Stimulated activated CD8-positive, alpha-beta memory T cell treated with anti-CD3 and anti-CD28 coated beads, Interleukin-15, amount 100 ng/mL, for 24 hours (primary cell): ENCODE data around the gene TTC9.

Experiments
- DNase-seq: peaks from one replicate; pipeline ENCODE4 v3.0.0-alpha.2; 2020; ENCODE audit warnings: low read depth

TTC9 gene

DNA sequence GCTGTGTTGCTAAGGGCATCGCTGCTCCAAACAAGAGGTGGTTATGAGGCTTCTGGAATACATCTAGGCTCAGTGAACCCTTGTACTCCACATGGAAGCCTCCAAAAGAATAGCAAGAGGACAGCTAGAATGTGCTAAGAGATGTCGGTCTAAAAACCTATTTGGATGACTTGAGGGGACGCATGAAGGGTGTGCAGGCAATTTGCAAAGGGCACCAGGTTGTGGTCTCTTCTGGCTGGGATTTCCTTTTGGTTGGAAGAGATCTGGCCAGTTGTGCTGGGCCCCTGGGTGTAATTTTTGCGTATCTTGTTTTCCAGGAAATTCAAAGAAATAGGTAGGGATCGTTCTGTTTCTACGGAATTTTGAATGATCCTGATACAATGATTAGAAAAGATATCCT, 4.2 kb downstream of the TTC9 start:
- no peak for DNase-seq

DNA sequence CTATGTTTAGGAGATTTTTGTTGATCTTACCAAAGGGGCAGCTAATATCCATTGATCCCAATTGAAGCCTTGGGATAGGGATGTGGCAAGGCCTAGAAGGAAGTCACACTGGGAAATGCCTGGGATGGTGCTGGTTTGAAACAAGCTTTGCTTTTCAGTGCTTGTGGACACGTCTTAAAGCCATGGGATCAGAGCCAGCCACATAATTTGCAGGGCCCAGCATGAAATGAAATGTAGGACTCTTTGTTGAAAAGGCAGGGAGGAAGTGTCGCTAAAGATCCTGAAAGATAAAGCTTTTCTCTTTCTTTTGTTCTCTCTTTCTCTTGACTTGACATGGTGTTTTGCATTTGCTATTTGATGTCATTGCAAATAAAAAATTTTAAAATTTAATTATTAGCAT, 5.0 kb downstream of the TTC9 start:
- no peak for DNase-seq

DNA sequence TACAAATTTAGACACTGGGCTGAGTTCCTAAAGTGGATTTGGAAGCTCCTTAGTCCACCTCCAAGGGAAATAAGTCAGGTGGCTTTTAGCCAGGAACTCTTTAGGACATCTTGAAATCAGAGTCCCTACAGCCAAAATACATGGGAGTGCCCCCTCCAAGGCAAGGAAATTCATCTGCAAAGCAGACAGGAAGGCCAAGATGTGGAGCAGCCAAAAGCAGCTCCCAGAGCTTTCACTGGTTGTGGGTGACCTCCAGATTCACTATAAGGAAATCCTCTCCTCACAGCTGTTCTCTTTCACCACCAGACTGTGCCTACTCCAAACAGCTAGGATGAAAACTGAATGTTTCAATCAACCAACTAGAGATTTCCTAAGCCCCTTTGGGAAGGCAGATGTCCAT, 6.6 kb downstream of the TTC9 start:
- no peak for DNase-seq

DNA sequence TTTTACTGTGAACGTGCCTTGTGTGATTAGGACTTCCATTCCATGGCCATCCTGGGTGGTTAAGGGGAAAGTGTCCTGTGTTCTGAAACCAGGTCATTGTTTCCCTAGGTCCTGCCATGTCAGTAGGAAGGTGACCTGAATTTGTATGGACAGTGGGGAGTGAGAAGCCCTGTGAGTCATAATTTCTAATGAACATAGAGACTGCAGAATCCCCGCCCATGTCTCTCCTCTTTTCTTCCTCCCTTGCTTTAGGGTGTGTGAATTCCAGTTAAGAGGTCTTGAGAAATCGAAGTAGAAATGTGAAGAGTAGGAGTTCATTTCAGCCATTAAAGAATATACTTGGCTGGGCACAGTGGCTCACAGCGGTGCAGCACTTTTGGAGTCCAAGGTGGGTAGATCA, 8.1 kb downstream of the TTC9 start:
- no peak for DNase-seq

DNA sequence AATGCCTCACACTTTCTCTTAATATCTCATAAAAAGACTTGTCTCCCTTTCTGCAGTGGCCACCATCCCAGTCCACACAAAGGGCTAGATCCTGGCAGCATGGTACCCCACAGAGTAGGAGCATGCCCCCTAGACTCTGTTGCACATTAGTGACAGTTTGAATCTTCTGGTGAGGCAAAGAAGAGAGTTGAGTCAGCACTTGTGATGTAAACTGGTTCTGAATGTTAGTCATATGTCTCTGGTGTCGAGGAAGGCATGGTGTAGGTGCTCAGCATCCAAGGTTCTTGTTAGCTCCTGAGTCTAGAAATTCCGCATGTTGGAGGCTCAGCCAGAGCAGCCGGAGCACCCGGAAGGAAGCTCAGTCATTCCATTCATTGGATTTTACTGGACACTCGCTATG, 9.8 kb downstream of the TTC9 start:
- DNase-seq = no peak

DNA sequence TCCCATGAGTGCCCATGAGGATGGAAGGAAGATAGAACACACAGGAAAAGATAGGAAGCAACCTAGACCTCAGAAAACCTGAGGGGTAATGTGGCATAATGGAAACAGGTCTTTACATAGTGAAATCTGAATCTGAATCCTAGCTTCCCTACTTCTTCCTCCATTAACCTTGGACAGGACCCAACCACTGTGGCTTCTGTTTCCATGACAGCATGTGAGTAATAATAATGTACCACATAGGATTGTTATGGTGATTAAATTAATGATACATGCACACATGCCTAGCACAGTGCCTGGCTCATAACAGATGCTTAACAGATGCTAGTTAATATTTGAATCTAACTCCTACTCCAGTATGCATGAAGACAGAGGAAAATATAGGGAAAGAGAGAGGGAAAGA, 11.2 kb downstream of the TTC9 start:
- DNase-seq = no peak

DNA sequence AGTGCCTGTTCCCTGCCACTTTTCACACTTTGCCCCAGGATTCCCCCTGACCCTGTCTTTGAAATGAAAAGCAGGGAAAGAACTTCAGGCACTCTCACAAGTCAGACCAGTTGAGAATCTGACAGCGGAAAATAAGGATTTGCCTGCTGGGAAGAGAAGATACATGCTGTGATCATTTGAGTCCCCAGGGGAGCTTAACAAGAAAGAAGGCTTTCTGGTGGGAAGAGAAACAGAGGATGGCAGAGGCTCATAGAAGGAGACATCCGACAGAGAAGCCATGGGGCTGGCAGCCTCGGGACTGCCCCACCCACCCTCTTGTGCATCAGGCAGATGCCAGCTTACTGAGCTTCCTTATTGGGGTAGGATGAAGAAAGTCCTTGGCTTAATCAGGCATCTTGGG, 11.9 kb downstream of the TTC9 start:
- DNase-seq = no peak

DNA sequence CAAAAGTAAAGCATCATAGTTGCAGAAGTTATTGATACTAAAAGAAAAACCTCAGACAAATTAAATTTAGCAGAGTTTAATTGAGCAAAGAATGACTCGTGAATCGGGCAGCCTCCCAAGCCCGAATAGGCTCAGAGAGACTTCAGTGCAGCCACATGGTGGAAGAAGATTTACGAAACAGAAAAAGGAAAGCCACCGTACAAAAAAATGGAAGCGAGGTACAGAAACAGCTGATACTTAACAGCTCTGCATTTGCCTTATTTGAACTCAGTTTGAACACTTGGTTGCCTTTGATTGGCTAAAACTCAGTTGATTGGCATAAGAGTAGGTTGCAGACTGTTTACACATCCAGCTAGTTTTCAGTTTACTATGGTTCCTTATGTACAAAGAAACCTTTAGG, 12.9 kb downstream of the TTC9 start:
- no peak for DNase-seq

DNA sequence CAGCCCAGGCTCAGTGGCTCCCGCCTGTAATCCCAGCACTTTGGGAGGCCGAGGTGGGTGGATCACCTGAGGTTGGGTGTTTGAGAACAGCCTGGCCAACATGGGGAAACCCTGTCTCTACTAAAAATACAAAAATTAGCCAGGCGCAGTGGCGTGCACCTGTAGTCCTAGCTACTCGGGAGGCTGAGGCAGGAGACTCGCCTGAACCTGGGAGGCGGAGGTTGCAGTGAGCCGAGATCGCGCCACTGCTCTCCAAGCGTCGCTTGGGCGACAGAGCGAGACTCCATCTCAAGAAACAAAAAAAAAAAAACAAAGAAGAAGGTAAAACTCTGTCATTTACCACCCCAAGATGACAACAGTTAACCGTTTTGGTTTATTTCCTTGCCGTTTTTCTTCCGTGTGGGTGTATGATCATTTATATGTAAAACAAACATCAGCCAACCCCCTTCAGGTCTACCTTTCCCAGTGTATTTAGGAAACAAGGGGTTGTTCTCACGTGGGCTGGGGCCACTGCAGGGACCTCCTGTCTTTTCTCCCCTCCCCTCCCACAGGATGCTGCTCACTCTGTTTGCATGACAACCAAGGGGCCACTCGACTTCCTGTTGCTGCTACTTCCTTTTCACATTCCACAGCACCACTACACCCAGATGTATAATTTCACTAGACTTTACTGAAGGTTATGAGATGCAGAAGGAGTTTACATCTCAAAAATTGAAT, 13.6 kb downstream of the TTC9 start:
- DNase-seq = no peak

DNA sequence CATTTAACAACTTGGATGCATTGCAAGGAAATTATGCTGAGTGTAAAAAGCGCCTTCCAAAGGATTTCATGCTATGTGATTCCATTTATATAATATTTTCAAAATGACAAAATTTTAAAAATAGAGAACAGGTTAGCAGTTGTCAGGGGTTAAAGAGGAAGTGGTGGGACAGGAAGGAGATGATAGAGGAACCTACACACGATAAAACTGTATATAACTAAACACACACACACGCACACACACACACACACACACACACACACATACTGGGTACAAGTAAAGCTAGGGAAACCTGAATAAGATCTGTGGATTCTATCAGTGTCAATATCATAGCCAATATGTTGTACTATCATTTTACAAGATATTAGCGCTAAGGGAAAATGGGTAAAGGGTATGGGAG, 17.2 kb downstream of the TTC9 start:
- no peak for DNase-seq

DNA sequence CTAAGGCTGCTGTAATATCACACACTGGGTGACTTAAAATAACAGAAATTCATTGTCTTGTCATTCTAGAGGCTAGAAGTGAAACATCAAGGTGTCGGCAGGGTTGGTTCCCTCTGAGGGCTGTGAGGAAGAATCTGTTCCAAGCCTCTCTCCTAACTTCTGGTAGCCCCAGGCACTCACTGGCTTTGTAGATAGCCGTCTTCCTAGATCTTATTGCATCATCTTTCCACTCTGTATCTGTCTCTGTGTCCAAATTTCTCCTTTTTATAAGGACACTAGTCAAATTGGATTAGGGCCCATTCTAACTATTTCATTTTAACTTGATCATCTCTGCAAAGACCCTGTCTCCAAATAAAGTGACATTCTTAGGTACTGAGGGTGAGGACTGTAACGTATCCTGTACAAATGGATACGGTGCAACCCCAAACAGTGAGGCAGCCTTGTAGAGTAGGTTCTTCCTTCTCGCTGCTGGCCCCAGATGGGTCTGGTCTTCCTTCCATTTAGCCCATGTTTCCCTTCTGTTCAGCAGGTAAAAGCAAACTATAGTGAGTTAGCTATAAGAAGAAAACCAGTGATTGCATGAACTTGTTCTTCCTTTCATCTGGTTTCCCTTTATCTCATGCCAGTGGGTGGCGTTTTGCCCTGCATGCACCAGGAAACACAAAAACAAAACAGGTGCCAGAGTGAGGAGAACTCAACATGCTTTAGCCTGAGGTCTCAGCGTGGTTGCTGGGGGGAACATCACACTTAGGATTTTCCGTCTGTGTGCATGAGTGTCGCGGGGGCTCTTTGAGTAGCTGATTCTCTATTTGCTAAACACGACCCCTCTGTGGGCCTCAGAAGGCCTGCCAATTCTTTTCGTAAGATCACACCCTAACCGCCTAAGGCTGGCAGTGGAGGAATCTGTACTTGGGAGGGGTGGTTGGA, 19.5 kb downstream of the TTC9 start:
- no peak for DNase-seq

DNA sequence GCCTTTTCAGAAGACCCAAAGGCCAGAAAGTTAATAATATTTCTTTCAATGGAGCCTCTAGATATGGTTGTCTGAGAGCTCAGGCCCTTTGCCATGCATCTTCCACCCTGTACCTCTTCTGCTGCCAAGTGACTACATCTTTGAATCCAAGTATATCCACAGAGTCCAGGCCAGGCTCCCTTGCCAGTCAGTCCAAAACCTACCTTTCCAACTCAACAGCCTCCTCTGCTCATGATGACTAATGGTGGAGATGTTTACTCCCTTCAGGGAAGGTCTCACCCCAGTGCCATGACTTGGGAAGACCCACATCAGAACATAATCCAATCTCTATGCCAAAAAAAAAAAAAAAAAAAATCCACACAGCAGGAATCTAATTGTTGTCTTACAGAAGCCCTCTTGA, 20.4 kb downstream of the TTC9 start:
- no peak for DNase-seq

DNA sequence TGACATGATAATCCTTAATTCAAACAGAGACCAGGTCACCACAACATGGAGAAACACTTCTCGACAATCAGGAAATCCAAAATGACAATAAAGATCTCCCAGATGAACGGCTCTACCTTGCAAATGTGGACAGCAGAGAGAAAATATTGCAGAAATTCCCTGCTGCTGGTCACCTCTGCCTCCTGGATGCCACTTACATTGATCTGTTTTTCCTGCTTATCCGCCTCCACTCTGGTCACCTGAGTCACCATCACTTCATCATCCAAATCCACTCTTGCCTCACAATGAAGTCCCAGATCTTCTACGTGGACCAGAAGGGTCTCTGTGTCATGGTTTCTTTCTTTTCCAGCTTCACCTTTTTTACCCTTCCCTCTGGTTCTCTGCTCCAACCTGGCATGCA, 21.1 kb downstream of the TTC9 start:
- no peak for DNase-seq

DNA sequence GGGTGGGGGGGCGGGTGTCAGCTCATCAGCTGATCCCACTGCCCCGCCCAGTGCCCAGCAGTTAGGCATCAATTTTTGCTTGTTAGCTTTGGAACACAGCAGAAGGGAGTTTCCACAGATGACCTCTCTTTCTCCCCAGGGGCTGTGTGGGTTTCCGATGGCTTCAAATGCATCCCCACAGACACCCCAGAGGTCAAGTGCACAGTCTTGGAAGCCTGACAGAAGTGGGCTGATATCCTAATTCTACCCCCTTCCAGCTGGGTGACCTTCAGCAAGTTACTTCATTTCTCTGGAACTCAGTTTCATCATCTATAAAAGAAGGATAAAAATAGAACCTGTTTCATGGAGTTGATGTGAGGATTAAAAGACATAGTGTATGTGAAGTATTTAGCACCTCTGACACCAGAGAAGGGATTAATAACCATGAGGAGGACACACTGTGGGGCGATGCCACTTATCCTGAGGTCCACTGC, 22.0 kb downstream of the TTC9 start:
- DNase-seq = no peak

DNA sequence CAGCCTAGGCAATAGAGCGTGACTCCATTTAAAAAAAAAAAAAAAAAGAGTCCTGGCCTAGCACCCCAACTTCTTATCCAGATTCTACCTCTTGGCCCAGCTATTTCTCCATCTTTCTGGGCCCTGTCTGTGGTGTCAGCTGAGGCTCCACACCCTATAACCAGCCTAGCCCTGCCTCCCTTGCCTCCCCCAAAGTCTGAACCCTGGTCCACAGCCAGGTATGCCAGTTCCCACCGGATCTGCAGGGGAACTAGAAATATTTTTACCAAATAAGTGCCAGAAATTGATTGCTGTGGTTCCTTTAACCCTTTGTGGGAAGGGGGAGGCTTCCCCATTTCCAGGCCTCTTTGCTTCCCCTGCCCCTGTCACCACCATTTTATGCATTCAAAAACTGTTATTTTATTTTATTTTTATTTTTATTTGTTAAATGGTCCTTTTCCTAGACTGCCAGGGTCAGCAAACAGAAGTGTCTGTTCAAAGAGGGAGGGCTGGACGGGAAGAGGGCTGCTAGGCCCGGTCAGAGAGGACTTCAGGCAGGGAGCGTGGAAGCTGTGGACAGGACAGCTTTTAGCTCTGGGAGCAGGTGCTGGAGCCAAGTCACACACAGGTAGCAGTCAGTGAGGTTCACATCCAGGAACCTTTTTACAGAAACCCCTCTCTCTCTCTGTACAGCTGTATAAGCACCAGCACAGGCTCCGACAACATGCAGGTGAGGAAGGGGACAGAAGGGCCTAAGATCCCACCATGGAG, 23.2 kb downstream of the TTC9 start:
- DNase-seq = no peak

DNA sequence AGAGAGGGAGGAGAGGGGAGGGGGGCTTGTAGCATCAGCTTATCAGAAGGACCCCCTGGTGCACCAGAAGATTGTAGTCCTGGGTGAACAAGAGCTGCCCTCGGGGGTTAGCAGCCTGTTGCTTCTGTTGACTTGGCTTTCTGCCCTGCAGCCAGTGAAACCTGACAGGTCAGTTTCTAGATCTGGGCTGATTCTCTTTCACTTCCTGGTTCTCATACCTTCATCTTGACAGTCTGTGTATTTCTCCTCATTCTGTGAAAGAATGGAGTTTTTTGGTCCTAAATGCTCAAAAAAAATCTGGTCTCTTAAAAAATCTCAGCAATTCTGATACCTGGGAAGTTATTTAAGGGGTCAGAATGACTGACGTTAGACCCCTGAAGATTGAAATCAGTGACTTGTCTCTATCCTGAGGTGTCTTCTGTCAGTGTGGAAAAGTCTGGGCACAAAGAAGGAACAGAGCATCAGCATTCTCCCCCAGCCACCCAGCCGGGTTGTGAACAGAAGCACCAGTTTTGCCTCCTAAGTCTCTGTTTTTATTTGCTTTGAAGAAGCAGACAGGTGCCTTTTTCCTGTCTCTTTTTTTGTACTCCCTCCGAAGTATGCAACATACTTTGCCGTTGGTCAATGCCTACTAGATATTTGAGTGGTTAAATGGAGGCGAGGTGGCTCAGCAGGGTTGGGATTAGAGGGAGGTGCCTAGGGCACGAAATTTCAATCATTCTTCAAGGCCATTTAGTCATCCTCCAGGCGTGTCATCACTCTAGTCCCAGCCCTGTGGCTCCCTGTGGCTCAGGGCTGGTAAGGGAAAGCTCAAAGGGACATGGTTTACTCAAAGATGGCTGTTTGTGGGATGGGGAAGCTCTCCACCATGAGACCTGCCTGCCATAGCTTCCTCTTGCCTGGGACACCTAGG, 24.0 kb downstream of the TTC9 start:
- DNase-seq = no peak

DNA sequence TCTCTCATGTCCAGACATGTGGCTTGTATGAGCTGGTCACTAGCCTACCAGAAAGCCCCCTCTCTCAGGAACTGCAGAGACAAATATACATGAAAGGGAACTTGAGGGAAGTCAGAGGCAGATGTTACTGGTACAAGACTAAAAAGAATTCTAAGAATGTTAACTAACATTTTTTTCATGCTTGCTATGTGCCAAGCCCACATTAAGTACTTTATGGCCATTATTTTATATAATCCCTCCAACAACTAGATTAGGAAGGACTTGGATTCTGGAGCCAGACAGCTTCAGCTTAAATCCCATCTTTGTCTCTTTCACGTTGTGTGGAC, 24.6 kb downstream of the TTC9 start:
- DNase-seq = no peak

DNA sequence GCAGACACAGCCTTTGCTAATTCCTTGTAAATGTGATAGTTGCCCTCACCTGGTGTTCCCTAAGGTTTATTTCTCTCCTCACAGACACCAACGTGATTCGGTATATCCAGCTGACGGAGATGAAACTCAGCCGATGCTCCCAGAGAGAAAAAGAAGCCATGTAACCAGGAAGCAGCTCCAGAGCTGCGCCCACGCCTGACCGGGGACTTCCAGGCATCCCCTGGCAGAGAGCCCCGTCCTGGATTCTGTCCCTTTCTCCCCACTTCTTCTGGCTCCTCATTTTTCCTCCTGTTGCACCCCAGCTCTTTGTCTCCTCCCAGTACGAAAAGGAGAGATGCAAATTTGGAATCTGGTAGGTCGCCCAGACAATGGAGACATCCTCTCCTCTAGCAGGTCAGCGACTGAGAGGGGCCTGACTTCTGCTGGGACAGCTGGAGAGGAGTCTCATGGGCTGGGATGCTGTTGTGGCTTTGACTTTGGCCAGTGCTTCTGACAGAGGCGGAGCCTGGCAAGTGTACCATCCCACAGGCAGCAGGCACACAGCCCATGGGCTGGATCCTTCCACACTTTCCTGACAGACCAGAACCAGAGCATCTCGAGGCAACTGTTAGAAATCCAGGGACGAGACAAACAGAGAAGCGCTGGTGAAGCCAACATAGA, 29.4 kb downstream of the TTC9 start:
- DNase-seq = no peak

DNA sequence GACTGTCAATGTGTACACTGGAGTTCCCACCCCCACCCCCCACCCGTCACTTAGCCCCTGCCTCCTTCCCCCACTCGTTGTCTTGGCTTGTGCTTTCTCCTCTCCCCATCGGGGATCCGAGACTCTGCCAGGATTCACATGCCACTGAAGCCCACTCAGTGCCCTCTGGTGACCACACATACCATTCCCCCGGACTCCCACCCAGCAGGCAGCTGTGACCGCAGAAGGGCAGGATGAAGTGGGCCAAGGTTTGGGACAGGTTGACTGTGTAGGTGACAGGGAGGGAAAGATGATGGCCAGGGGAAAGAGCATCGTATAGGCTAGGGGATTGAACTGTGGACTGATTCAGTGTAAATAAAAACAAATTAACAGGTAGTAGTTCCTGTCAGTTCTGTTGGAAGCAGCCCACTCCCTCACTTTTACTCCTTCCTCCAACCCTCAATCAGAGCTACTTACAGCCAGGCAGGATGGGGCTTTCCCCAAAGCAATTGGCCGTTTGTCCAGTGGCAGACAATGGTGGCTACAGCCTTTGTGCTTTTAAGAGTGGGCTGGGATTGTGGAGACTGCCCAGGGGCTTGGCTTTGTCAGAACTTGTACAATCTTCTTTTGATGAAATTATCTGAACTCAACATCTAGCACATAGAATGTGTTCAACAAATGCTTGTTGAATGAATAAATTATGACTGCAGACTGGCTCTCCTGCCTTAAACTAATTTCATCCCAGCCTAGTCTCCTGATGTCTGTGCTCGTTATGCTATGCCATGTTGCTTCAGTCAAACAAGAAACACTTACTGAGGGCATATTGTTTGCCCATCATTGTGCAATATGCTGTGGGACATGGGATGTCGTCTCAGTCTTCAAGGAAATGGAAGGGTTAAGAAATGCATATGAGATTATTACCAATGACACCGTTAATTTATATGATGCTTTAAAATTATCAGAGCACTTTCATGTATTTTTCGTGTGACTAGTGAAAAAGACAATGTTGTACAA, 30.2 kb downstream of the TTC9 start:
- DNase-seq = no peak

DNA sequence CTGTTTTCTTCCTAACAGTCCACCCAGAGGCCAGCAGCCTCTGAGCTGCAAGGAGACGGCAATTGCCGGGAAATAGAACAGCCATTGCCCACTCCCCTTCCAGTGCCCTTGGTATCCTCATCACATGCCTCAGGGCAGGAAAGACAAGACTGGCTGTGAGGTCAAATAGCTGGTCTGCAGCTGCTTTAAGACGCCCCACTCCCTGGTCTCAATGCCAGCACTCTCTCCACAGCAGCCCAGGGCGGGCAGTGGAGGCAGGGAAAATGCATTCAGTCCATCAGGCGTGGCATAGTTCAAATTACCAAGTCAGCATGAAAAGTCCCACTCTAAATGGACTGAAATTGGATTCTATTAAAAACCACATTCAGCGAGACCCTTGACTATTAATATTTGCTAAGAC, 35.6 kb downstream of the TTC9 start:
- DNase-seq = no peak
